Measurements from ENCODE around the gene BCAS3. TPM values are rescaled to one million over a fixed set of nuclear protein-coding genes. Genes with fewer than 3 reads are reported as not detected.

BCAS3 gene
- total RNA-seq, 2 donors from 2014 or later, result 28.0 to 37.7 TPM

- H3K27ac ChIP-seq (ENCODE audit: low read depth, low read length), result no peak overlapping the region
- no peak overlapping the region for H3K4me3 ChIP-seq (ENCODE audit: low read length)
- 94 to 95% methylated on average over 5 of the region's 6 CpGs for WGBS, 2 experiments (ENCODE audit: insufficient coverage in 1 of 2, insufficient read length in 1 of 2)
- Mint-ChIP-seq H3K27me3 (ENCODE audit: insufficient read depth) (no peaks in the 10 kb centered on the region), H3K4me1 (no peaks in the 10 kb centered on the region), H3K27ac (no peak overlapping the region), H3K9me3 (peaks cover 2% of the 10 kb centered on the region), H3K36me3 (ENCODE audit: low read depth) (no peaks in the 10 kb centered on the region), H3K4me3 (no peak overlapping the region)
- DNase-seq, result no peak
- no peaks in the 10 kb centered on the region for H3K27me3 ChIP-seq (ENCODE audit: control insufficient read depth, insufficient read depth, low read length, poor library complexity, severe bottlenecking)
- no peaks in the 10 kb centered on the region for H3K36me3 ChIP-seq (ENCODE audit: control insufficient read depth, insufficient read depth, low read length)
- no peaks in the 10 kb centered on the region for H3K9me3 ChIP-seq (ENCODE audit: control insufficient read depth, low read length)
- H3K4me1 ChIP-seq (ENCODE audit: control insufficient read depth, insufficient read depth, low read length), result no peaks in the 10 kb centered on the region
- TF ChIP-seq CTCF (conservative IDR thresholded peaks at IDR 0.05), result no peak
- no peak overlapping the region for H3K9ac ChIP-seq (ENCODE audit: extremely low read depth, low read length, poor library complexity, severe bottlenecking)
Measured at GRCh38 chr17:60802377-60802776, 124.7 kb downstream of the BCAS3 start.

GRCh38 chr17:60803059-60803458 lies 125.4 kb downstream of the BCAS3 start:
- Histone ChIP-seq H3K4me1 (ENCODE audit: control insufficient read depth, insufficient read depth, low read length) (no peaks in the 10 kb centered on the region), H3K4me3 (ENCODE audit: low read length) (no peak overlapping the region), H3K27ac (ENCODE audit: low read depth, low read length) (no peak overlapping the region), H3K9me3 (ENCODE audit: control insufficient read depth, low read length) (no peaks in the 10 kb centered on the region), H3K27me3 (ENCODE audit: control insufficient read depth, insufficient read depth, low read length, poor library complexity, severe bottlenecking) (no peaks in the 10 kb centered on the region), H3K9ac (ENCODE audit: extremely low read depth, low read length, poor library complexity, severe bottlenecking) (no peak overlapping the region), H3K36me3 (ENCODE audit: control insufficient read depth, insufficient read depth, low read length) (no peaks in the 10 kb centered on the region)
- Mint-ChIP-seq H3K4me3 (no peak overlapping the region), H3K36me3 (ENCODE audit: low read depth) (no peaks in the 10 kb centered on the region), H3K27me3 (ENCODE audit: insufficient read depth) (no peaks in the 10 kb centered on the region), H3K9me3 (peaks cover 2% of the 10 kb centered on the region), H3K27ac (no peak overlapping the region), H3K4me1 (no peaks in the 10 kb centered on the region)
- DNase-seq, result no peak
- WGBS, 2 experiments (ENCODE audit: insufficient coverage in 1 of 2, insufficient read length in 1 of 2), result 100% methylated on average over 1 to 6 of the region's 6 CpGs
- TF ChIP-seq CTCF (conservative IDR thresholded peaks at IDR 0.05), result no peak

GRCh38 chr17:60804831-60805230 lies 127.2 kb downstream of the BCAS3 start:
- 95% methylated on average over 2 of the region's 3 CpGs; no CpG with 5 or more reads in 1 of the 2 experiments for WGBS, 2 experiments (ENCODE audit: insufficient coverage in 1 of 2, insufficient read length in 1 of 2)
- no peak for DNase-seq
- no peak for TF ChIP-seq CTCF (conservative IDR thresholded peaks at IDR 0.05)
- Mint-ChIP-seq H3K27ac (no peak overlapping the region), H3K36me3 (ENCODE audit: low read depth) (no peaks in the 10 kb centered on the region), H3K4me3 (no peak overlapping the region), H3K4me1 (no peaks in the 10 kb centered on the region), H3K9me3 (peaks cover 2% of the 10 kb centered on the region), H3K27me3 (ENCODE audit: insufficient read depth) (no peaks in the 10 kb centered on the region)
- Histone ChIP-seq H3K4me1 (ENCODE audit: control insufficient read depth, insufficient read depth, low read length) (no peaks in the 10 kb centered on the region), H3K36me3 (ENCODE audit: control insufficient read depth, insufficient read depth, low read length) (no peaks in the 10 kb centered on the region), H3K4me3 (ENCODE audit: low read length) (no peak overlapping the region), H3K9ac (ENCODE audit: extremely low read depth, low read length, poor library complexity, severe bottlenecking) (no peak overlapping the region), H3K27ac (ENCODE audit: low read depth, low read length) (no peak overlapping the region), H3K9me3 (ENCODE audit: control insufficient read depth, low read length) (no peaks in the 10 kb centered on the region), H3K27me3 (ENCODE audit: control insufficient read depth, insufficient read depth, low read length, poor library complexity, severe bottlenecking) (no peaks in the 10 kb centered on the region)
